DOHH2 (cell line): Measurements from ENCODE around the gene HAUS3.

Experiments used
- H3F3A ChIP-seq: fragments of 200-600 bp; sonication (generic), shearing (Covaris generic); 2 replicates; pipeline ENCODE4 v1.6.0; 2016; ENCODE audit warnings: antibody characterized with exemption, mild to moderate bottlenecking; ENCODE audit not compliant: control insufficient read depth, insufficient read depth
- H3K27ac ChIP-seq: fragments of 200-600 bp; sonication (generic); 2 replicates; pipeline ENCODE4 v1.5.1; 2014; ENCODE audit warnings: low read depth, mild to moderate bottlenecking, low read length, moderate library complexity
- H3K27me3 ChIP-seq: fragments of 200-600 bp; sonication (generic); 2 replicates; pipeline ENCODE4 v1.6.1; 2014; ENCODE audit warnings: mild to moderate bottlenecking, low read length, mixed read lengths; ENCODE audit not compliant: control insufficient read depth
- H3K36me3 ChIP-seq: fragments of 200-600 bp; sonication (generic); 2 replicates; pipeline ENCODE4 v1.6.1; 2014; ENCODE audit warnings: mild to moderate bottlenecking, low read length, moderate library complexity, mixed read lengths; ENCODE audit not compliant: control insufficient read depth
- H3K4me1 ChIP-seq: fragments of 200-600 bp; sonication (generic); 2 replicates; pipeline ENCODE4 v1.6.1; 2014; ENCODE audit warnings: mild to moderate bottlenecking, low read length, mixed read lengths; ENCODE audit not compliant: control insufficient read depth
- H3K4me2 ChIP-seq: fragments of 200-600 bp; sonication (generic); 2 replicates; pipeline ENCODE4 v1.6.0; 2014; ENCODE audit warnings: mild to moderate bottlenecking, low read length, moderate library complexity
- H3K4me3 ChIP-seq: fragments of 200-600 bp; sonication (generic); 2 replicates; pipeline ENCODE4 v1.5.1; 2014; ENCODE audit warnings: mild to moderate bottlenecking, low read length, mixed read lengths
- H3K79me2 ChIP-seq: fragments of 200-600 bp; sonication (generic); 2 replicates; pipeline ENCODE4 v1.6.1; 2014; ENCODE audit warnings: mild to moderate bottlenecking, low read length, mixed read lengths; ENCODE audit not compliant: control insufficient read depth
- H3K9me2 ChIP-seq: fragments of 200-600 bp; sonication (generic); replicated peaks from 2 replicates; pipeline ENCODE4 v1.6.1; 2014; ENCODE audit warnings: mild to moderate bottlenecking, low read length, mixed read lengths; ENCODE audit not compliant: control insufficient read depth
- H3K9me3 ChIP-seq: fragments of 200-600 bp; sonication (generic); 2 replicates; pipeline ENCODE4 v1.6.1; 2014; ENCODE audit warnings: antibody characterized with exemption, low read length, mixed read lengths; ENCODE audit not compliant: control insufficient read depth, insufficient read depth
- H4K20me1 ChIP-seq: fragments of 200-600 bp; sonication (generic); 2 replicates; pipeline ENCODE4 v1.6.0; 2014; ENCODE audit warnings: low read depth, mild to moderate bottlenecking, antibody characterized with exemption, low read length, moderate library complexity; ENCODE audit not compliant: control insufficient read depth, insufficient read depth
- CTCF ChIP-seq: fragments of 200-600 bp; sonication (generic); IDR thresholded peaks from one replicate; pipeline ENCODE4 v1.5.1; 2014; ENCODE audit warnings: antibody characterized with exemption, mild to moderate bottlenecking, low read depth, low read length; ENCODE audit not compliant: poor library complexity, severe bottlenecking
- EZH2phosphoT487 ChIP-seq: fragments of 200-600 bp; sonication (generic); IDR thresholded peaks from 2 replicates; pipeline ENCODE4 v1.6.1; 2017; ENCODE audit warnings: borderline replicate concordance, mild to moderate bottlenecking, antibody characterized with exemption, low read length, moderate library complexity, mixed read lengths

HAUS3 gene

GRCh38 chr4:2273657-2274319 is 31.9 kb upstream of the HAUS3 start:
- Histone ChIP-seq H3K4me2 (no peak overlapping the region), H3K4me1 (no peaks in the 10 kb centered on the region), H3K27ac (no peak overlapping the region), H3K4me3 (no peak overlapping the region), H3K27me3 (no peaks in the 10 kb centered on the region), H4K20me1 (no peaks in the 10 kb centered on the region), H3K36me3 (no peaks in the 10 kb centered on the region), H3K79me2 (no peaks in the 10 kb centered on the region), H3F3A (no peaks in the 10 kb centered on the region), H3K9me2 (no peaks in the 10 kb centered on the region), H3K9me3 (no peaks in the 10 kb centered on the region)
- no peak for TF ChIP-seq CTCF
- TF ChIP-seq EZH2phosphoT487, result no peak

- Histone ChIP-seq H3K4me1 (no peaks in the 10 kb centered on the region), H3K27ac (no peak overlapping the region), H3F3A (no peaks in the 10 kb centered on the region), H3K4me3 (no peak overlapping the region), H3K36me3 (no peaks in the 10 kb centered on the region), H3K9me2 (no peaks in the 10 kb centered on the region), H3K79me2 (no peaks in the 10 kb centered on the region), H3K4me2 (no peak overlapping the region), H4K20me1 (no peaks in the 10 kb centered on the region), H3K9me3 (no peaks in the 10 kb centered on the region), H3K27me3 (no peaks in the 10 kb centered on the region)
- no peak for TF ChIP-seq CTCF
- no peak for TF ChIP-seq EZH2phosphoT487
Observed at GRCh38 chr4:2273221-2273620, 31.3 kb upstream of the HAUS3 start.

- no peaks in the 10 kb centered on the region for H3K27me3 ChIP-seq
- TF ChIP-seq CTCF (no peak), EZH2phosphoT487 (no peak)
- no peak overlapping the region for H3K27ac ChIP-seq
- H3K4me3 ChIP-seq, result no peak overlapping the region
- no peak overlapping the region for H3K4me2 ChIP-seq
- no peaks in the 10 kb centered on the region for H3F3A ChIP-seq
- H3K9me3 ChIP-seq, result no peaks in the 10 kb centered on the region
- no peaks in the 10 kb centered on the region for H3K9me2 ChIP-seq
- H3K4me1 ChIP-seq, result no peaks in the 10 kb centered on the region
- no peaks in the 10 kb centered on the region for H4K20me1 ChIP-seq
- H3K79me2 ChIP-seq, result no peaks in the 10 kb centered on the region
- H3K36me3 ChIP-seq, result no peaks in the 10 kb centered on the region
Observed at GRCh38 chr4:2272828-2273120, 30.9 kb upstream of the HAUS3 start.
